GM19240 (cell line): ENCODE results near the gene SPEN.
"Not testable (repeated sequence)": the region's sequence is repeated elsewhere in the genome, so short reads cannot be mapped to it uniquely, and the experiment has no call there.

ENCODE experiments used
- DNase-seq: peaks from one replicate; pipeline ENCODE4 v3.0.0; 2011; ENCODE audit warnings: low spot score; ENCODE audit not compliant: insufficient read length

Gene SPEN

DNA sequence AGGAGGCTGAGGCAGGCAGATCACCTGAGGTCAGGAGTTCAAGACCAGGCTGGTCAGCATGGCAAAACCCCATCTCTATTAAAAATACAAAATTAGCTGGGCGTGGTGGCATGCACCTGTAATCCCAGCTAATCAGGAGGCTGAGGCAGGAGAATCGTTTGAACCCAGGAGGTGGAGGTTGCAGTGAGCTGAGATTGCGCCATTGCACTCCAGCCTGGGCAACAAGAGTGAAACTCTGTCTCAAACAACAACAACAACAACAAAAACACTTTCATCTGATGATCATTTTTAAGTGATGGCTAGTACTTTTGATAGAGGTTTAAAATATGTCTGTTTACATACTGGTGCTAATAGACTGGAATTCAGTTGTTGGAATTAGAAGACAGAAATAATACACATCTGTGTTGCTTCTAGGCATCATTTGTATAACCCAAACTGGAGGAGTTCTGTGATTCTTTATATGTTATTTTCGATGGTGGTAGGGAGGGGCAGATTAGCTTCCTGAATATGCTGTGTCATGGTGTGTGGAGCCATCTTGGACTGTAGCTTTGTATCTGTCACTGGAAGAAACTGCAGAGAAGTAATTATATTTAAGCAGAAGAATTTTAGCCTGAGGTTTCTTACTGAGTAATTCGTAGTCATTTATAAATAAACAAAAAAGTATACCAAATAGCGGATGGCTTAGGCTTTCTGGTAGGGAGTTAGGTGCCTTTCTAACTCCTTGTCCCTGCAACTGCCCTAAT, 45.5 kb downstream of the SPEN start:
- DNase-seq, result not testable (repeated sequence)

- no peak for DNase-seq
Observed at GRCh38 chr1:15895233-15895632, 47.7 kb downstream of the SPEN start.

DNA sequence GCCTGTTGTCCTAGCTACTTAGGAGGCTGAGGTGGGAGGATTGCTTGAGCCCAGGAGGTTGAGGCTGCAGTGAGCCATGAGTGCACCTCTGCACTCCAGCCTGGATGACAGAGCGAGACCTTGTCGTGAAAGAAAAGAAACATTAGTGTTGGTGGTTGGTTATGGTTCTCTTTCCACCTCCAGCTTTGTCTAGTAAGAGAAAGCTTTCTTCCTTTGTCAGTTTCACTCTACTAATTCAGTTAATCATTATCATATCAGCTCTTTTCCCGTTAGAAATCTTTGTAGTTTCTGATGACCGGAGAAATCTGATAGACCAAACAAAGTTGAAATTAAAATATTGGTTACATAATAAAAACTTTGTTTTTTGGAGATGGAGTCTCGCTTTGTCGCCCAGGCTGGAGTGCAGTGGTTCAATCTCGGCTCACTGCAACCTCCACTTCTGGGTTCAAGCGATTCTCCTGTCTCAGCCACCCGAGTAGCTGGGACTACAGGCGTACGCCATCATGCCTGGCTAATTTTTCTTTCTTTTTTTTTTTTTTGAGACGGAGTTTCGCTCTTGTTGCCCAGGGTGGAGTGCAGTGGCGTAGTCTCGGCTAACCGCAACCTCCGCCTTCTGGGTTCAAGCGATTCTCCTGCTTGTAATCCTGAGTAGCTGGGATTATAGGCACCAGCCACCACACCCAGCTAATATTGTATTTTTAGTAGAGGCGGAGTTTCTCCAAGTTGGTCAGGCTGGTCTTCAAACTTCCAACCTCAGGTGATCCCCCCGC, 49.5 kb downstream of the SPEN start:
- not testable (repeated sequence) for DNase-seq

DNA sequence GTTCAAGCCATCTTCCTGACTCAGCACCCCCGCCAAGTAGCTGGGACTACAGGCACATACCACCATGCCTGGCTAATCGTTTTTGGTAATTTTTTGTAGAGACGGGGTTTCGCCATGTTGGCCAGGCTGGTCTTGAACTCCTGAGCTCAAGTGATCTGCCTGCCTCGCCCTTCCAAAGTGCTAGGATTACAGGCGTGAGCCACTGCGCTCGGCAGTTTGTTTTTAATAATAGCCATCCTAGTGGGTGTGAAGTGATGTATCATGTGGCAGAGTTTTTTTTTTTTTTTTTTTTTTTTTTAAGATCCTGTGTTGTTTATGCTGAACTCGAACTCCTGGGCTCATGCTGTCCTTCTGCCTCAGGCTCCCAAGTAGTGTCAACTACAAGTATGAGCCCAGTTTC, 51.8 kb downstream of the SPEN start:
- DNase-seq, result no peak

- no peak for DNase-seq
Observed at GRCh38 chr1:15900662-15901279, 53.3 kb downstream of the SPEN start.

DNA sequence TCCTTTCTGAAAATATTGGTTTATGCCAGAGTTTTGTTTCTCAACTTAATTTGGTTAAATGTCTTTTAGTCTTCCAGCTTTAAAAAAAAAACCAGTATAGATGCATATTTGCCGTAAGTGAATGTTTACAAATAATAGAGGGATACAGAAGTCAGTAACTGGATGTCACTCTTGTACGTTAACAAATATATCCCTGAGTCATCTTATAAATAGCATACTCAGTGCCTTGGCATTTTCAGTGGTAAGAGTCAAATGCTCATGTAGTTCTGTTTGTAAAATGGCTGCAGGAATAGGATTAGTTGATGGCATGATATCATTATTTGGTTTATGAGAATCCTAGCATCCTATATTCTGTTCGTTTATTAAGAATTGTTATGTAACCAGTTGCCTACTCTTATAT, 55.4 kb downstream of the SPEN start:
- no peak for DNase-seq

DNA sequence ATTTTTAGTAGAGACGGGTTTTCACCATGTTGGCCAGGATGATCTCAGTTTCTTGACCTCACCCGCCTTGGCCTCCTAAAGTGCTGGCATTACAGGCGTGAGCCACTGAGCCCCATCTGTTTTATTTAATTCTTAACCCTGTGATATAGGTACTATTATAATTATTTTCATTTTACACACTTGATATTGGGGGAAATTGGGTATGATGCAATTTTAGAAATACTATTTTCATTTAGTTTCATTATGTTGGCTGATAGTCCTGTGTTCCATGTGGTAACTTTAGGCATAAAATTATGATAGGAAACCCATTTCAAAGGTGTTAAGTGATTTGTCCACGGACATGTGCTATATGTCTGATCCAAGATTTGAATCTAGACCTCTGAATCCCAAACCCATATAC, 61.1 kb downstream of the SPEN start:
- DNase-seq, result no peak

DNA sequence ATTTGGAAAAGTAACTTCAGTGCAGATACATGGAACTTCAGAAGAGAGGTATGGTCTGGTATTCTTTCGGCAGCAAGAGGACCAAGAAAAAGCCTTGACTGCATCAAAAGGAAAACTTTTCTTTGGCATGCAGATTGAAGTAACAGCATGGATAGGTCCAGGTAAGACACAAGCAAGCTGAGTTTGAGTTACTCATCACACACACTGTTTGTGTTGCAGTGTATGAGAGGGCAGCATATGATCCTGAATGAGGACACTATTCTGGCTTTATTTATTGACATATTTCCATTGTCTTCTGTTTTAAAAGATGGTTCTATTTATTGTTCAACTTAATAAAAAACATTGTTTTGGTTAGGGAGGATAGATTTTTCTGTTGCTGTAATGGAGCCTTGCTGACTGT, 63.6 kb downstream of the SPEN start:
- no peak for DNase-seq

GRCh38 chr1:15911927-15912326, 64.4 kb downstream of the SPEN start:
- DNase-seq, result no peak

DNA sequence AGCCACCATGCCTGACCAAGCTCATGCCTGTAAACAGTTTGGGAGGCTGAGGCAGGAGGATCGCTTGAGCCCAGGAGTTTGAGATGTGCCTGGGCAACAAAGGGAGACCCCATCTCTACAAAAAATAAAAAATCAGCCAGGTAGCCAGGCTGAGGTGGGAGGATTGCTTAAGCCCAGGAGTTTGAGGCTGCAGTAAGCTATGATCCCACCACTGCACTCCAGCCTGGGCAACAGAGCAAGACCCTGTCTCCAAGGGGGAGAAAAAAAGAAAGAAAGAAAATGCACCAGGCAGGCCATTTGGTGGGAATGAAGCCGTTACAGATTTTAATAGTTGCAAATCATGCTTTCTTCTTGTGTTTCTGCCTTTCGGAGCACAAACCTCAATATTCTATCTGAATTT, 66.1 kb downstream of the SPEN start:
- not testable (repeated sequence) for DNase-seq

- DNase-seq, result no peak
Observed at GRCh38 chr1:15915991-15916390, 68.5 kb downstream of the SPEN start.

DNA sequence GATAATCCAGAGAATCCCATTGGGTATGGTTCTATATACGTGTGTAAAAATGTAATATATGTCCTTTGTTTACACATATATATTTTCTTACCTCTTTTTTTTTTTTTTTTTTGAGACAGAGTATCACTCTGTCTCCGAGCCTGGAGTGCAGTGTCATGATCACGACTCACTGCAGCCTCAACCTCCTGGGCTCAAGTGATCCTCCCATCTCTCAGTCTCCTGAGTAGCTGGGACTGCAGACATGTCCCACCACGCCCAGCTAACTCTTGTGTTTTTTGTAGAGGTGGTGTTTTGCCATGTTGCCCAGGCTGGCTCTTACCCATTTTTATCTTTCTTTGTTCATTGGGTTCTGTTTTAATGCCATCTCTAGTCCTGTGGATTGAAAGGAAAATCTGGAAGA, 68.9 kb downstream of the SPEN start:
- no peak for DNase-seq

- DNase-seq, result no peak
Observed at GRCh38 chr1:15916916-15917315, 69.4 kb downstream of the SPEN start.

DNA sequence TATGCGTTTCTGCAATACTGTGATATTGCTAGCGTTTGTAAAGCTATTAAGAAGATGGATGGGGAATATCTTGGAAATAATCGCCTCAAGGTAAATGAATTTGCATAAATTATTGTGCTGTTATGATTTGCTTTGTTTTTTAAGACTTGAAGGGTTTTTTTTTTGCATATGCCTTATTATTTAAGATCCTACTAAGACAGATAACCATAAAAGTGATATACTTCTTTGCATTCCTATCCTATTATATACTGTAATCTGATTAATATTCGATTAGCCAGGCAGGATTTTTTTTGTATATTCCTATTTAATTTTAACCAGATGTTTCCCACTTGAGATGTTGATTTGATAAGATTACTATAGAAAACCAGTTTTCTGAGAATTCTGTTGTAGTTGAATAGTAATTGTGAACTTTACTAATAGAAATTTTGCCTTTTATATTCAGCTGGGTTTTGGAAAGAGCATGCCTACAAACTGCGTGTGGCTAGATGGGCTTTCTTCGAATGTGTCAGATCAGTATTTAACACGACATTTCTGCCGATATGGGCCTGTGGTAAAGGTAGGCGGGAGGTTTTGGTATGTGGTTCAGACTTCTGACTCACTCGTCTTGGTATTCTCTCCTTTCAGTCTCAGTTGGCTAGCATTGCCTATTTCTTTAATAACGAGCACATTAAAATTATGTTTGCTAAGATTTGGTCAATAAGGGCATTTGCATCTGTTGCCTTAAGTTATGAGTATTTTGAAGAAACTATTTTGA, 71.6 kb downstream of the SPEN start:
- DNase-seq, result no peak

DNA sequence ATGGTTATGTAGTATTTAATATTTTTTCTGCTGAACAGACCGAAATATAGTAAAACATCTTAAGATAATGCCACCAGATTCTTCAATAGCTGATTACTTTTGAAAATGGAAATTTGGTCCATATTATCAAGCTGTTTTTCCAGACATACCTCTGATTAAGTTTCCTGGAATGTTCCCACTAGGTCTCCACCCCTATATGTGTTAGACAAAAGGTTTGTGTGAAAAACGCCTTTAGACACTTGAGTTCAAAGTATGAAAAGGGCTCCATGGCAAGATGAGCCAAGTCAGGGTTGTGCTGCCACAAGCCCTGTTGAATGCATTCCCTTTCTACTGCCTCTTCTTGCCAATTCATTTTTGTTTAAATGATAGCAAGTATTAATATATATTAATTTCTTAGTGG, 75.7 kb downstream of the SPEN start:
- DNase-seq, result no peak

- not testable (repeated sequence) for DNase-seq
Observed at GRCh38 chr1:15926448-15926847, 78.9 kb downstream of the SPEN start.

DNA sequence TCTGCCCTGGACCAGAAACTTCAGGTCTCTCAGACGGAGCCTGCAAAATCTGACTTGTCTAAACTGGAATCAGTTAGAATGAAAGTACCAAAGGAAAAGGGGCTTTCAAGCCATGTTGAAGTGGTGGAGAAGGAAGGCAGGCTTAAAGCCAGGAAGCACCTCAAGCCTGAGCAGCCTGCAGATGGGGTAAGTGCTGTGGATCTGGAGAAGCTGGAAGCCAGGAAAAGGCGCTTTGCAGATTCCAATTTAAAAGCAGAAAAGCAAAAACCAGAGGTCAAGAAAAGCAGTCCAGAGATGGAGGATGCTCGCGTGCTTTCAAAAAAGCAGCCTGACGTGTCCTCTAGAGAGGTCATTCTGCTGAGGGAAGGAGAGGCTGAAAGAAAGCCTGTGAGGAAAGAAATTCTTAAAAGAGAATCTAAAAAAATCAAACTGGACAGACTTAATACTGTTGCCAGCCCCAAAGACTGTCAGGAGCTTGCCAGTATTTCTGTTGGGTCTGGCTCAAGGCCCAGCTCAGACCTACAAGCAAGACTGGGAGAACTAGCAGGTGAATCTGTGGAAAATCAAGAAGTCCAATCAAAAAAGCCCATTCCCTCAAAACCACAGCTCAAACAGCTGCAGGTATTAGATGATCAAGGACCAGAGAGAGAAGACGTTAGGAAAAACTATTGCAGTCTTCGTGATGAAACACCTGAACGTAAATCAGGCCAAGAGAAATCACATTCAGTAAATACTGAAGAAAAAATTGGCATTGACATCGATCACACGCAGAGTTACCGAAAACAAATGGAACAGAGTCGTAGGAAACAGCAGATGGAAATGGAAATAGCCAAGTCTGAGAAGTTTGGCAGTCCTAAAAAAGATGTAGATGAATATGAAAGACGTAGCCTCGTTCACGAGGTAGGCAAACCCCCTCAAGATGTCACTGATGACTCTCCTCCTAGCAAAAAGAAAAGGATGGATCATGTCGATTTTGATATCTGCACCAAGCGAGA, 81.8 kb downstream of the SPEN start:
- no peak for DNase-seq

DNA sequence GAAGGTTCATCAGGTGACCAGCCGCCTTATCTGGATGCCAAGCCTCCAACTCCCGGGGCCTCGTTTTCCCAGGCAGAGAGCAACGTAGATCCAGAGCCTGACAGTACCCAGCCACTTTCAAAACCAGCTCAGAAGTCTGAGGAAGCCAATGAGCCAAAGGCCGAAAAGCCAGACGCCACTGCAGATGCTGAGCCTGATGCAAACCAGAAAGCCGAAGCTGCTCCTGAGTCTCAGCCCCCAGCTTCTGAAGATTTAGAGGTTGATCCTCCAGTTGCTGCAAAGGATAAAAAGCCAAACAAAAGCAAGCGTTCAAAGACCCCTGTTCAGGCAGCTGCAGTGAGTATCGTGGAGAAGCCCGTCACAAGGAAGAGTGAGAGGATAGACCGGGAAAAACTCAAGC, 83.9 kb downstream of the SPEN start:
- DNase-seq, result no peak

- no peak for DNase-seq
Observed at GRCh38 chr1:15931884-15932283, 84.4 kb downstream of the SPEN start.

DNA sequence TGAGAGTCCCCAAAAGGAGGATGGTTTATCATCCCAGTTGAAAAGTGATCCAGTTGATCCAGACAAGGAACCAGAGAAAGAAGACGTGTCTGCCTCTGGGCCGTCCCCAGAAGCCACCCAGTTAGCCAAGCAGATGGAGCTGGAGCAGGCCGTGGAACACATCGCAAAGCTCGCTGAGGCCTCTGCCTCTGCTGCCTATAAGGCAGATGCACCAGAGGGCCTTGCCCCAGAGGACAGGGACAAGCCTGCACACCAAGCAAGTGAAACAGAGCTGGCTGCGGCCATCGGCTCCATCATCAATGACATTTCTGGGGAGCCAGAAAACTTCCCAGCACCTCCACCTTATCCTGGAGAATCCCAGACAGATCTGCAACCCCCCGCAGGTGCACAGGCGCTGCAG, 85.1 kb downstream of the SPEN start:
- DNase-seq, result no peak

DNA sequence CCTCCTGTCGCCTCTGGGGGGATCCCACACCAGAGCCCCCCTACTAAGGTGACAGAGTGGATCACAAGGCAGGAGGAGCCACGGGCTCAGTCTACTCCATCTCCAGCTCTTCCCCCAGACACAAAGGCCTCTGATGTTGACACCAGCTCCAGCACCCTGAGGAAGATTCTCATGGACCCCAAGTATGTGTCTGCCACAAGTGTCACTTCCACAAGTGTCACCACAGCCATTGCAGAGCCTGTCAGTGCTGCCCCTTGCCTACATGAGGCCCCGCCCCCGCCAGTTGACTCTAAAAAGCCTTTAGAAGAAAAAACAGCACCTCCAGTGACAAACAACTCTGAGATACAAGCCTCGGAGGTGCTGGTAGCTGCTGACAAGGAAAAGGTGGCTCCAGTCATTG, 86.2 kb downstream of the SPEN start:
- DNase-seq, result no peak
